Activated CD8-positive, alpha-beta T cell treated with anti-CD3 and anti-CD28 coated beads, Interleukin-2, amount 10 ng/mL, durations not matched to agents 7 days and 5 days (primary cell): ENCODE results near the gene PRSS1. TPM values are rescaled to one million over a fixed set of nuclear protein-coding genes. Genes with fewer than 3 reads are reported as not detected.
"Not testable (repeated sequence)": the region's sequence is repeated elsewhere in the genome, so short reads cannot be mapped to it uniquely, and the experiment has no call there.

ENCODE experiments used
- ATAC-seq: fragments of 150-1000 bp; cut with Tn5 transposase; one replicate; pipeline ENCODE4 v1.10.0; 2021; ENCODE audit warnings: moderate library complexity
- CTCF ChIA-PET: fragments of 350-600 bp; sonication (Branson Sonifier 250); formaldehyde crosslinking; loops from one replicate; lab custom pipeline; 2021; ENCODE audit warnings: antibody characterized with exemption; lab: Charles Lee
- POLR2A ChIA-PET: fragments of 350-600 bp; sonication (Branson Sonifier 250); formaldehyde crosslinking; loops from one replicate; lab custom pipeline; 2021; ENCODE audit warnings: antibody characterized with exemption; lab: Charles Lee
- DNase-seq: peaks from one replicate; pipeline ENCODE4 v3.0.0-alpha.2; 2020
- H3K27ac Mint-ChIP-seq: one replicate; pipeline ENCODE4 v1.8.0; 2021; ENCODE audit warnings: mild to moderate bottlenecking, mixed read lengths
- H3K27me3 Mint-ChIP-seq: one replicate; pipeline ENCODE4 v1.8.0; 2021; ENCODE audit warnings: low read depth, mixed read lengths
- H3K36me3 Mint-ChIP-seq: one replicate; pipeline ENCODE4 v1.8.0; 2021; ENCODE audit warnings: low read depth, mixed read lengths
- H3K4me1 Mint-ChIP-seq: one replicate; pipeline ENCODE4 v1.8.0; 2021; ENCODE audit warnings: low read depth, mixed read lengths
- H3K4me3 Mint-ChIP-seq: one replicate; pipeline ENCODE4 v1.8.0; 2021; ENCODE audit warnings: mild to moderate bottlenecking, mixed read lengths
- H3K9me3 Mint-ChIP-seq: one replicate; pipeline ENCODE4 v1.8.0; 2022; ENCODE audit warnings: mixed read lengths; ENCODE audit not compliant: insufficient read depth
- total RNA-seq, 2 experiments: library from RNA; stranded (reverse); gene quantifications; one replicate each; pipeline ENCODE4 v1.2.3, GENCODE V29; 2021

The PRSS1 gene
- total RNA-seq, 2 experiments from 2014 or later: not detected

DNA sequence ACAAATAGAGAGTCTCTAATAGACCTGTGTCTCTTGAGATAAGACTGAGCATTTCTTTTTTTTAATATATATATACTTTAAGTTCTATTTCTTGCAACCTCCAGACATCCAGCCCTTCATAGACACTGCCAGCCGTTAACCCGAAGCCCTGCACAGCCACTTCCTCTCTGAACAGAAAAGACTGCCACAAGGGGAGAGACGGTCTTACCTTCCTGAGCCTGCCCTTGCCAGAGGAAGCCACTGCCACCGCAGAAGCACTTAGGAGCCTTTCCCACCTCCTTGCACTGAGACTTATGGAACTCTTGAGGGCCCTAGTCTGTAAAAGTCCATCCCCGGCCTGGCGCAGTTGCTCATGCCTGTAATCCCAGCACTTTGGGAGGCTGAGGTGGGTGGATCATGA lies 31.8 kb upstream of the PRSS1 start:
- peaks cover 2% of the 10 kb centered on the region for H3K36me3 Mint-ChIP-seq
- peak; percentile 60 for DNase-seq
- ChIA-PET POLR2A (interaction anchor here (1.2 kb wide), 1 partner anchor 83 kb away, joined by 4 read pairs; no protein-coding TSS in a partner anchor), CTCF (interaction anchor here (1.9 kb wide), 2 partner anchors 31 to 66 kb away, joined by 4 to 11 read pairs; no protein-coding TSS in a partner anchor)
- H3K27me3 Mint-ChIP-seq: peaks cover 2% of the 10 kb centered on the region
- H3K9me3 Mint-ChIP-seq: no peaks in the 10 kb centered on the region
- peaks cover 82% of the 10 kb centered on the region for H3K4me1 Mint-ChIP-seq
- peak; percentile 70 for ATAC-seq
- peak overlapping the region; percentile 73 for H3K27ac Mint-ChIP-seq
- peak overlapping the region; percentile 15 for H3K4me3 Mint-ChIP-seq

- H3K27me3 Mint-ChIP-seq: peaks cover 2% of the 10 kb centered on the region
- H3K4me1 Mint-ChIP-seq: peaks cover 79% of the 10 kb centered on the region
- no peak overlapping the region for H3K4me3 Mint-ChIP-seq
- ATAC-seq (no peak), DNase-seq (no peak)
- CTCF ChIA-PET: no interaction called here
- peaks cover 5% of the 10 kb centered on the region for H3K36me3 Mint-ChIP-seq
- POLR2A ChIA-PET: interaction anchor here (0.6 to 1.2 kb wide), 2 partner anchors 70 to 92 kb away, joined by 3 read pairs; no protein-coding TSS in a partner anchor
- H3K9me3 Mint-ChIP-seq: no peaks in the 10 kb centered on the region
- peak overlapping the region; percentile 73 for H3K27ac Mint-ChIP-seq
Measured at GRCh38 chr7:142718313-142718712, 31.0 kb upstream of the PRSS1 start.

- Mint-ChIP-seq H3K27me3 (peaks cover 2% of the 10 kb centered on the region), H3K27ac (peak overlapping the region; percentile 34), H3K4me1 (peaks cover 60% of the 10 kb centered on the region), H3K9me3 (no peaks in the 10 kb centered on the region), H3K36me3 (peaks cover 5% of the 10 kb centered on the region), H3K4me3 (peak overlapping the region; percentile 40)
- ChIA-PET POLR2A (no interaction called here), CTCF (interaction anchor here (0.5 kb wide), 1 partner anchor 14 kb away, joined by 3 read pairs; no protein-coding TSS in a partner anchor)
- ATAC-seq (no peak), DNase-seq (no peak)
Measured at GRCh38 chr7:142720172-142720773, 29.0 kb upstream of the PRSS1 start.

GRCh38 chr7:142720986-142721385 lies 28.3 kb upstream of the PRSS1 start:
- Mint-ChIP-seq H3K4me3 (peak overlapping the region; percentile 40), H3K27me3 (peaks cover 2% of the 10 kb centered on the region), H3K27ac (peak overlapping the region; percentile 34), H3K9me3 (no peaks in the 10 kb centered on the region), H3K36me3 (peaks cover 5% of the 10 kb centered on the region), H3K4me1 (peaks cover 53% of the 10 kb centered on the region)
- CTCF ChIA-PET: no interaction called here
- POLR2A ChIA-PET: no interaction called here
- DNase-seq: no peak
- no peak for ATAC-seq

GRCh38 chr7:142722248-142722794 lies 27.0 kb upstream of the PRSS1 start:
- Mint-ChIP-seq H3K36me3 (peaks cover 5% of the 10 kb centered on the region), H3K4me1 (peaks cover 41% of the 10 kb centered on the region), H3K4me3 (peak overlapping the region; percentile 68), H3K27ac (peak overlapping the region; percentile 82), H3K27me3 (peaks cover 2% of the 10 kb centered on the region), H3K9me3 (no peaks in the 10 kb centered on the region)
- no peak for DNase-seq
- POLR2A ChIA-PET: no interaction called here
- ATAC-seq: no peak
- CTCF ChIA-PET: no interaction called here

GRCh38 chr7:142733271-142733670 lies 16.0 kb upstream of the PRSS1 start:
- Mint-ChIP-seq H3K27ac (no peak overlapping the region), H3K4me1 (no peaks in the 10 kb centered on the region), H3K9me3 (no peaks in the 10 kb centered on the region), H3K36me3 (peaks cover 2% of the 10 kb centered on the region), H3K4me3 (no peak overlapping the region), H3K27me3 (no peaks in the 10 kb centered on the region)
- no peak for DNase-seq
- POLR2A ChIA-PET: no interaction called here
- no peak for ATAC-seq
- CTCF ChIA-PET: interaction anchor here (0.8 kb wide), 1 partner anchor 13 kb away, joined by 3 read pairs; no protein-coding TSS in a partner anchor

- ChIA-PET CTCF (no interaction called here), POLR2A (no interaction called here)
- Mint-ChIP-seq H3K36me3 (no peaks in the 10 kb centered on the region), H3K4me1 (peaks cover 7% of the 10 kb centered on the region), H3K9me3 (no peaks in the 10 kb centered on the region), H3K27me3 (no peaks in the 10 kb centered on the region), H3K27ac (no peak overlapping the region), H3K4me3 (peak overlapping the region; percentile 38)
- no peak for DNase-seq
- peak; percentile 51 for ATAC-seq
Measured at GRCh38 chr7:142739923-142740492, 9.3 kb upstream of the PRSS1 start.

- ChIA-PET POLR2A (no interaction called here), CTCF (no interaction called here)
- no peak for ATAC-seq
- H3K27me3 Mint-ChIP-seq: no peaks in the 10 kb centered on the region
- peaks cover 7% of the 10 kb centered on the region for H3K4me1 Mint-ChIP-seq
- peak overlapping the region; percentile 8 for H3K4me3 Mint-ChIP-seq
- H3K36me3 Mint-ChIP-seq: no peaks in the 10 kb centered on the region
- peak overlapping the region; percentile 43 for H3K27ac Mint-ChIP-seq
- H3K9me3 Mint-ChIP-seq: no peaks in the 10 kb centered on the region
- DNase-seq: no peak
Measured at GRCh38 chr7:142740786-142741185, 8.5 kb upstream of the PRSS1 start.

DNA sequence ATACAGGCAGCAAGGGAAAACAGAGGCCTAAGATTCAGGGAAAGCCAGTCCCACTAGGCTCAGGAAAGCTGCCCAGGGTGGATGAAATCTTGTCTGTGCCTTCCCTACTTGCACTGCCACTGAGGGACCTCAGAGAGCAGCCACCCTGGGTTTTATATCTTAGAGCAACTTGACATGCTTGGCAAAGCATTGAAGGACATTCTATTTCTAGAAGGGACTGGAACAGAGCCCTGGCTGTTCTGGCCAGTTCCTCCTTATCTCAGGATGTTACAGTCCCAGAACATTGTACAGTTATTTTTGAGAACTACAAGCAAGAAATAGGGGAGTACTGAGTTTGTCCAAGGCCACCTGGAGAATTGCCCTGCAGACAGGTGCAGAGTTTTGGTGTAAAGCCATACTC lies 7.3 kb upstream of the PRSS1 start:
- H3K9me3 Mint-ChIP-seq, H3K36me3 Mint-ChIP-seq, ATAC-seq, H3K27me3 Mint-ChIP-seq, POLR2A ChIA-PET, H3K4me3 Mint-ChIP-seq, DNase-seq, H3K4me1 Mint-ChIP-seq, H3K27ac Mint-ChIP-seq: not testable (repeated sequence)
- CTCF ChIA-PET: interaction anchor here (1.2 kb wide), 1 partner anchor 41 kb away, joined by 3 read pairs; no protein-coding TSS in a partner anchor

- no peak for ATAC-seq
- Mint-ChIP-seq H3K9me3 (no peaks in the 10 kb centered on the region), H3K4me1 (peaks cover 1% of the 10 kb centered on the region), H3K4me3 (no peak overlapping the region), H3K36me3 (no peaks in the 10 kb centered on the region), H3K27ac (no peak overlapping the region), H3K27me3 (peaks cover 2% of the 10 kb centered on the region)
- ChIA-PET CTCF (no interaction called here), POLR2A (no interaction called here)
- DNase-seq: no peak
Measured at GRCh38 chr7:142745091-142745635, 4.1 kb upstream of the PRSS1 start.

DNA sequence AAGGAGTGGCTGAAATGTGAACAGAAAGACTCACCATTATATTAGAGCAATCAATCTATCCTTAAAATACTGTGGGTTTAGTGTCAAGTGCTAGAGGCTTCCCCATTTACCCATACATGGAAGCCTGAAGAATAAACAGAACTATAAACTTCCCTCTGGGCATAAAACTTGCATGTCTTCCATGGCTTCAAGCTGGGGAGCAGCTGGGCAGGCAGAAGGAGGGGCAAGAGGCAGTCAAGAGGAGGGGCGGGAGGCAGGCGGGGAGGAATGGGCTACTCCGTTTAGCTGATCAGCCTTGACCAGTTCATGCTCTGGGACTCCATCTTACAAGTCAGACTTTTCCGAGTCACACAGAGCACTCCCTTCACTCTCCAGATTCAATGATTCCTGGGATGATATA lies 3.5 kb upstream of the PRSS1 start:
- Mint-ChIP-seq H3K4me1 (no peaks in the 10 kb centered on the region), H3K36me3 (no peaks in the 10 kb centered on the region), H3K4me3 (no peak overlapping the region), H3K9me3 (no peaks in the 10 kb centered on the region), H3K27ac (no peak overlapping the region), H3K27me3 (peaks cover 2% of the 10 kb centered on the region)
- POLR2A ChIA-PET: no interaction called here
- DNase-seq: no peak
- no peak for ATAC-seq
- CTCF ChIA-PET: no interaction called here

- no peak overlapping the region for H3K4me3 Mint-ChIP-seq
- no peaks in the 10 kb centered on the region for H3K9me3 Mint-ChIP-seq
- DNase-seq (no peak), ATAC-seq (no peak)
- peaks cover 2% of the 10 kb centered on the region for H3K27me3 Mint-ChIP-seq
- POLR2A ChIA-PET: no interaction called here
- CTCF ChIA-PET: no interaction called here
- no peaks in the 10 kb centered on the region for H3K4me1 Mint-ChIP-seq
- H3K36me3 Mint-ChIP-seq: no peaks in the 10 kb centered on the region
- H3K27ac Mint-ChIP-seq: no peak overlapping the region
Measured at GRCh38 chr7:142746264-142746663, 3.0 kb upstream of the PRSS1 start.
